ENCODE measurements around the gene MUC5AC.
"Not testable (repeated sequence)": the region's sequence is repeated elsewhere in the genome, so short reads cannot be mapped to it uniquely, and the experiment has no call there.

Gene MUC5AC

DNA sequence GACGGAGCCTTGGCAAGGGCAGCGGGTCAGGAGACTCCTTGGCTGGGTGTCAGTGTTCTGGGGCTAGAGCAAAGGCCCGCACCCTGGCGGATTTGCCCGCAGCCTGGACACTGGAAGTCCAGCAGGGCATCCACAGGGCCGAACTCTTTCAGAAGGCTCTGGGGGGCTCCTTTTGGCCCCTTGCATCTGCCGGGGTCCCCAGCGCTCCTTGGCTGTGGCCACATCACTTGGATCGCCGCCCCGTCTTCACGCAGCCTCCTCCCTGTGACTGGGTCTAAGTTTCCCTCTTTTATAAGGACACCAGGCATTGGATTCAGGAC lies 20.0 kb downstream of the MUC5AC start:
- DNase-seq (ENCODE audit: low read depth) = no peak

DNA sequence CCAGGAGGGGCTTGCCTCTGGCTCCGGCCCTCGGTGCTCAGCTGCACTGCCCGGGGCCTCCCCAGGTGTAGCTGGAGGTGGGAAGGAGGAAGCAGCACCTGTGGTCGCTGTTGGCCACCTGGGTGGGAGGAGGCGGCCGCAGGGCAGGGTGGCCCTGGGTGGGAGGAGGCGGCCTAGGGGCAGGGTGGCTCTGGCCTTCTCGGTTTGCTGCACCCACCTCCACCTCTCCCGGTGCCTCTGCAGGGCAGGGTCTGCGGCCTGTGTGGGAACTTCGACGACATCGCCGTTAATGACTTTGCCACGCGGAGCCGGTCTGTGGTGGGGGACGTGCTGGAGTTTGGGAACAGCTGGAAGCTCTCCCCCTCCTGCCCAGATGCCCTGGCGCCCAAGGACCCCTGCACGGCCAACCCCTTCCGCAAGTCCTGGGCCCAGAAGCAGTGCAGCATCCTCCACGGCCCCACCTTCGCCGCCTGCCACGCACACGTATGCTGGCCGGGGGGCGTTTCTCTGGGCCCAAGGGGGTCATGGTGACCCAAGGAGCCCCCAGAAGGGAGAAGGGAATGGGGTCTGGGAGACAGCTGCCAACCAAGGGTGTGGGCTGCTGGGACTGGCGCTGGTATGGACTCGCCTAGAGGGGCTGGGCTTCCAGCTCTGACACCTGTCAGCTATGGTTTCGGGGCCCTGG lies 20.6 kb downstream of the MUC5AC start:
- DNase-seq (ENCODE audit: low read depth) = no peak

GRCh38 chr11:1178906-1179305 lies 21.2 kb downstream of the MUC5AC start:
- no peak for DNase-seq (ENCODE audit: low read depth)

GRCh38 chr11:1179641-1180040 lies 21.9 kb downstream of the MUC5AC start:
- no peak for DNase-seq (ENCODE audit: low read depth)

DNA sequence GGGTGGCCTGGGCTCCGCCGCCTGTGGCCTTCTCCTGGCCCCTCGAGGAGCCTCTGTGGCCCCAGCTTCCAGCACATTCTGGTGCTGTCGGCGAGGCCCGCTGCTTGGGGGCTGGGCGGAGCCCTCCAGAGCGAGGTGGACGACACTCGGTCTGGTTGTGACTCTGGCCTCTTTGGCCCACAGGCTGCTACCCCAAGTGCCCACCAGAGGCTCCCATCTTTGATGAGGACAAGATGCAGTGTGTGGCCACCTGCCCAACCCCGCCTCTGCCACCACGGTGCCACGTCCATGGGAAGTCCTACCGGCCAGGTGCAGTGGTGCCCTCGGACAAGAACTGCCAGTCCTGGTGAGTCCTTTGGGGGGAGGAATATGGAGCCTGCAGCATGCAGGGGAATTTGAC lies 22.4 kb downstream of the MUC5AC start:
- DNase-seq (ENCODE audit: low read depth) = no peak

DNA sequence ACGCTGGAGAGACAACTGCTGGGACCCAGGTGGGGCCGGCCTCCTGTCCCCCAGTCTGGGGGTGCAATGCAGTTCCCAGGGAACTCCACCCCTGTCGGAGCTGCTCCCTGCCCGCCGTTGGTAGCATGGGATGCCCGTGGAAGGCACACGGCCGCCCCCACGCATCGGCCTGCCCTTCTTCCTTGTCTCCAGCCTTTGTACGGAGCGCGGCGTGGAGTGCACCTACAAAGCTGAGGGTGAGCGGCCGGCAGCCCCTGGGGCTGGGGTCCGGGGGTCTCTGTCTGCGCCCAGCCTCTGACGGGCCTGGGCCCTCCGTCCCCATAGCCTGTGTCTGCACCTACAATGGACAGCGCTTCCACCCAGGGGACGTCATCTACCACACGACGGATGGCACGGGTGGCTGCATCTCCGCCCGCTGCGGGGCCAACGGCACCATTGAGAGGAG lies 23.2 kb downstream of the MUC5AC start:
- DNase-seq (ENCODE audit: low read depth) = no peak

- no peak for DNase-seq (ENCODE audit: low read depth)
These were observed 23.7 kb downstream of the MUC5AC start for GRCh38 chr11:1181420-1181819.

GRCh38 chr11:1181853-1182535 lies 24.2 kb downstream of the MUC5AC start:
- DNase-seq (ENCODE audit: low read depth) = no peak

GRCh38 chr11:1184139-1184538 lies 26.4 kb downstream of the MUC5AC start:
- DNase-seq (ENCODE audit: low read depth) = not testable (repeated sequence)

GRCh38 chr11:1188451-1189130 lies 30.8 kb downstream of the MUC5AC start:
- DNase-seq (ENCODE audit: low read depth) = not testable (repeated sequence)

DNA sequence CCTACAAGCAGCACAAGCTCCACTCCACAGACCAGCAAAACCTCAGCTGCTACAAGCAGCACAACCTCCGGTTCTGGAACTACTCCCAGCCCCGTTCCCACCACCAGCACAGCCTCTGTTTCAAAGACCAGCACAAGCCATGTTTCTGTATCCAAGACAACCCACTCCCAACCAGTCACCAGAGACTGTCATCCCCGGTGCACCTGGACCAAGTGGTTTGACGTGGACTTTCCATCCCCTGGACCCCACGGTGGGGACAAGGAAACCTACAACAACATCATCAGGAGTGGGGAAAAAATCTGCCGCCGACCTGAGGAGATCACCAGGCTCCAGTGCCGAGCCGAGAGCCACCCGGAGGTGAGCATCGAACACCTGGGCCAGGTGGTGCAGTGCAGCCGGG lies 32.1 kb downstream of the MUC5AC start:
- DNase-seq (ENCODE audit: low read depth) = not testable (repeated sequence)

GRCh38 chr11:1191786-1192470 lies 34.2 kb downstream of the MUC5AC start:
- DNase-seq (ENCODE audit: low read depth) = not testable (repeated sequence)

DNA sequence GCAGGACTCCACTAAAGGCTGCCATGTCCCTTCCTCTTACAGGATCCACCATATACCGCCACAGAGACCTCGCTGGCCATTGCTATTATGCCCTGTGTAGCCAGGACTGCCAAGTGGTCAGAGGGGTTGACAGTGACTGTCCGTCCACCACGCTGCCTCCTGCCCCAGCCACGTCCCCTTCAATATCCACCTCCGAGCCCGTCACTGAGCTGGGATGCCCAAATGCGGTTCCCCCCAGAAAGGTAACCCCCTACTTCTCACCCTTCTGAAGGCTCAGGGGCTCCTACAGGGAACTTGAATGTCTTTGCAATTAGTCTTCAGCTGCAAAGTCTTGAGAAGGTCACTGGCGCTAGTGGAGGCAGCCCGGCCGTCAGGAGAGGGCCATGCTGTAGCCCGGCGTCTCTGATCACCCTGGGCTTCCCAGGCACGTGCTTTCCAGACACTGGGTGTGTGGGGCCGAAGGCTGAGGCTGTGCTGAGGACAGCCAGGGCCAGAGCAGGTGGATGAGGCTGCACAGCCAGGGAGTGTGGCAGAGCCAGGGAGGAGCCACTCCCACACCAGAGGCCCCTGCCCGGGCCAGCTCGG lies 35.1 kb downstream of the MUC5AC start:
- no peak for DNase-seq (ENCODE audit: low read depth)

DNA sequence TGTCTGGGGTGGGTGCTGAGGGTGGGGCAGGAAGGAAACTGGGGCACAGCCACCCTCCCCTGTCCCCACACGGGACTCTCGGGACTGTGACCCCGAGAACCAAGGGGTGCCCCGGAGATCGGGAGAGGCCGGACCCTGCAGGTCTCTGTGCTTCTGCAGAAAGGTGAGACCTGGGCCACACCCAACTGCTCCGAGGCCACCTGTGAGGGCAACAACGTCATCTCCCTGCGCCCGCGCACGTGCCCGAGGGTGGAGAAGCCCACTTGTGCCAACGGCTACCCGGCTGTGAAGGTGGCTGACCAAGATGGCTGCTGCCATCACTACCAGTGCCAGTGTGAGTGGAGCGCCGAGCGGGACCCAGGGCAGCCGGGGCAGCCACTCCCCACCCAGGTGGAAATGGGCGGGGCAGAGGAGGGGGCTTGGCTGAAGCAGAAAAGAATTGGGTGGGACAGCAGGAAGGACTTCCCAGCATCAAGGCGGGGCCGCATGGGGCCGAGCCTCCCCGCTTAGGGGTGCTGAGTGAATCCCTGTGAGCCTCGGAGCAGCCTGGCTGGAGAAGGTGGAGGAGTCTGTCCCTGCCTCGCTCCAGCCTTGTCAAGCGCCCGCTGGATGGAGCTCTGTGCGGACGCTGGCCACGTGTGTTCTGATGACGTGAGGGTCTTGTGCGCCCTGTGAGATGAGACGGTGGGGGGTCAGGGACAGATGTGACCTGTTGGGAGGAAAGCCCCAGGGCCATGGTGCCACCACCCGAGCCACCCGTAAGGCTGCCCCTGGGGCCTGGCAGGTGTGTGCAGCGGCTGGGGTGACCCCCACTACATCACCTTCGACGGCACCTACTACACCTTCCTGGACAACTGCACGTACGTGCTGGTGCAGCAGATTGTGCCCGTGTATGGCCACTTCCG lies 35.8 kb downstream of the MUC5AC start:
- no peak for DNase-seq (ENCODE audit: low read depth)

GRCh38 chr11:1194231-1194976 lies 36.7 kb downstream of the MUC5AC start:
- no peak for DNase-seq (ENCODE audit: low read depth)

GRCh38 chr11:1194977-1195681 lies 37.4 kb downstream of the MUC5AC start:
- no peak for DNase-seq (ENCODE audit: low read depth)

DNA sequence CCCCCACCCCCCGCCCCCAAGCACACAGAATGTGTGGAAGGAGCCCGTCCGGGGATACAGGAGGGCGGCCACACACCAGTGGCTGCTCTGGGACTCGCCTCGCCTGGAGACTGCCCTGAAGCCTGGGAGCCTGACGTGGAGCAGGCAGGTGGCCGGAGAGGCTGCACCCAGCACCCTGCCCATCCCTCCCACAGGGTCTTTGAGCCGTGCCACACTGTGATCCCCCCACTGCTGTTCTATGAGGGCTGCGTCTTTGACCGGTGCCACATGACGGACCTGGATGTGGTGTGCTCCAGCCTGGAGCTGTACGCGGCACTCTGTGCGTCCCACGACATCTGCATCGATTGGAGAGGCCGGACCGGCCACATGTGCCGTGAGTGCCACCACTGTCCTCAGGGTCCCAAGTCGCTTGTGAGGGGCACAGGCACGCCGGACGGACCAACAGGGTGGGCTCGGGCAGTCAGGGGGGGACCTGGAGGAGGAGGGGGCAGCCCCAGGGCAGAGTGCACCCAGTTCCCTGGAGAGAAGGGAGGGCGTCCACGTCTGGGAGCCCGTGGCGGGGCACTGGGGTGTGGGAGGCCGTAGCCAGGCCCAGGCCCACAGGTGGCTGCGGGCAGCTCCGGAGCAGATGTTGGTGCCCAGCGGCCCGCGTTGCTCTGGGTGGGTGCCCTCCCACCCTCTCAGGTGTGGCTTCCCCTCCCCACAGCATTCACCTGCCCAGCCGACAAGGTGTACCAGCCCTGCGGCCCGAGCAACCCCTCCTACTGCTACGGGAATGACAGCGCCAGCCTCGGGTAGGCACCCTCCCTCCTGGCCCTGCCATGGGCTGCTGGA lies 38.1 kb downstream of the MUC5AC start:
- no peak for DNase-seq (ENCODE audit: low read depth)

DNA sequence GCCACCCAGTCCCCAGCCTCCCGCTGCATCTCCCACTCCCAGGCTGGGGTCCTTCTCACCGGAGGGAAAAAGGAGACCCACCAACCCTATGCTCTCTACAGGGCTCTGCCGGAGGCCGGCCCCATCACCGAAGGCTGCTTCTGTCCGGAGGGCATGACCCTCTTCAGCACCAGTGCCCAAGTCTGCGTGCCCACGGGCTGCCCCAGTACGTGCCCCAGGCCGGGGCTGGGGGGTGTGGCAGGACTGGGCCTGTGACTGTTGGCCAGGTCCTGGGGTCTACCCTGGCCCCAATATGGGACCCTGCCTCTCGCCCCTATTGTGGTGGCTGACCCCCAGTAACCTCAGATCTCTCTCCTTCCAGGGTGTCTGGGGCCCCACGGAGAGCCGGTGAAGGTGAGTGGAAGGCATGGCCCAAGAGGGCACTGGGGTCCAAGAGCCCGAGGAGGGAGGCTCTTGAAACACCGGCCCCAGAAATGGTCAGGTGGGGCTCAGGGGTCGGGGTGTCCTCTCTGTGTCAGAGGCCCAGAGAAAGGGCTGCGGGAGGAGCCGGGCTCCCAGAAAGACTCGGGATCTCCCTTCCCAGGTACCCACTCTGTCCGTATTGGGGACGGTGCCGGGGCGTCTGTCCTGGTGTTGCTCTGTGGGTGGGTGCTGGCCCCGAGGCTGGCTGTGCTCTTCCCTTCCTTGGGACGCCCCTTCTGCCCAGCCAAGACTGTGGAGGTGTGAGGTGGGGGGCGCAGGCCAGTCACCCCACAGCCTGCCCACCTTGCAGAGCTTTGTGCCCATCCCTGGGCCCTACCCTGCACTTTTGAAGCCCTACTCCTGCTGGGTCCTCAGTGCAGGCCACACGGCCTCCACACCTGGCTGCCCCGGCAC lies 39.0 kb downstream of the MUC5AC start:
- DNase-seq (ENCODE audit: low read depth) = no peak
